TTC549 (cell line): ENCODE results near the gene SENP5.

Experiments
- FAIRE-seq: peaks from 2 replicates; lab custom pipeline; 2012; peaks lifted over from hg19 to GRCh38; lab: Jason Lieb, UNC

Gene SENP5

DNA sequence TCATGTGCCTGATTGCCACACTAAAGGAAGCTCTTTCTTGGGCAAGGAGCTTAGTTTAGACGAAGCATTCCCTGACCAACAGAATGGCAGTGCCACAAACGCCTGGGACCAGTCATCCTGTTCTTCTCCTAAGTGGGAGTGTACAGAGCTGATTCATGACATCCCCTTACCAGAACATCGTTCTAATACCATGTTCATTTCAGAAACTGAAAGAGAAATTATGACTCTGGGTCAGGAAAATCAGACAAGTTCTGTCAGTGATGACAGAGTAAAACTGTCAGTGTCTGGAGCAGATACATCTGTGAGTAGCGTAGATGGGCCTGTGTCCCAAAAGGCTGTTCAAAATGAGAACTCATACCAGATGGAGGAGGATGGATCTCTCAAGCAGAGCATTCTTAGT is 18.4 kb downstream of the SENP5 start:
- no peak for FAIRE-seq

DNA sequence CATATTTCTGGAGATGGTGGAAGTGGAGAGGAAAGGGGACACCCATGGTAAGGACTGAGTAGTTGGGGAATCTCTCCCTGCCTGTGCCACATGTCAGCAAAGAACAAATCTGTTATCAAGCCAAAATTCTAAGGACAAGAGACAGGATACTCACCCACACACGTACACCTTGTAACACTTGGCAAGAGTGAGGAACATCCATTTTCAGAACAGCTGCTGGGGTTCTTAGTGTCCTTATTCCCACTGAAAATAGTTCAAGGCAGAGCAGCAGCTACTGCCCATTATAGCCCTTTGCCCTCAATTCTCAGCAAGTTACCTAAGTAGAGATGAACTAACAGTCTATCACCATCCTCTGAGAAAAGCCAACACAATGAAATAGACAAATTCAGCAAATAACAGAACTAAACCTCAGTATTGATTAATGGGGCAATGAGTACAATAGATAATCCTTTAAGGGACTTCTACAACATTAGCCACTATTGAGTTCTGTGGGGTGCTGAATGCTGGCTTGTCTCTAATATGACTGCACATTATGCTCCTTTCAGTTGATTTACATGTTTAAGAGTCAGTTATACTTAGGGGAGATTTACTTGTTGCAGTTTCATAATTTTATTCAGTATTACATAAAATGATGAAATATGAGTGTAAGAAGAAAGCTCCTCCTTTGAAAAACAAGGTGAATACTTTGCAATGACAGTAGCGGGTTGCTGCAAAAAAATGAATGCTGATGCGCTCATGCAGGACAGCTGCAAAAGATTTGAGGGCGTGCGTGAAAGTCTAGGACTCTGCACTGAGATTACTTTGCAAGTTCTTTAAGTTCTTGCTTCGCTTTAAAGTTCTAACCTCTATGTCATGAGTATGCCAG is 22.4 kb downstream of the SENP5 start:
- no peak for FAIRE-seq

GRCh38 chr3:196894557-196895295 is 27.0 kb downstream of the SENP5 start:
- FAIRE-seq: no peak

DNA sequence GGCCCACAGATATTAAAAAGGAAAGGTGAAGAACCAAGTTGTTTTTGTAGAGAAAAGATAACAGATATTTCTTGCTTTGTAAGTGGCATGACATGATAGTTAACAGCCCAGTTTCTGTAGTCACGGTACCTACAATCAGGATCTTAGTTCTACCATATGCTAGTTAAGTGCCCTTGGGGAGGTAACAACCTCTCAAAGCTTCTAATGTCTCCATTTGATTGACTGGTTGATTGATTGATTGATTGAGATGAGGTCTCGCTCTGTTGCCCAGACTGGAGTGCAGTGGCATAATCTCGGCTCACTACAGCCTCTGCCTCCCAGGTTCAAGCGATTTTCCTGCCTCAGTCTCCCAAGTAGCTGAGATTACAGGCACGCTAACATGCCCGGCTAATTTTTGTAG is 28.5 kb downstream of the SENP5 start:
- no peak for FAIRE-seq

DNA sequence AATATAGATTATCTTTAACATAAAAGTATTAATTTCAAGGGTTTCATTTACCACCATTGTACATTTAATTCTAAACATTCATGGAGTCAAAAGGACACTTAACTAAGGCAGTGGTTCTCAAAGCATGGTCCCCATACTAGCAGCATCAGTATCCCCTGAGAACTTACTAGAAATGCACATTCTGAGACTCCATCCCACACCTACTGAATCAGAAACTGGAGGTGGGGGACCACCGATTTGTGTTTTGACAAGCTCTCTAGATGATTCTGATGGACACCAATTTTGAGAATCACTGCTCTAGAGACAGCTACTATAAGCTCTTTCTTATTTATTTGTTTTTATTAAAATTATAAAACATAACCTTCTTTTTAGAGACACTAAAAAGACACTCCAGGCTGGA is 34.0 kb downstream of the SENP5 start:
- FAIRE-seq: no peak

GRCh38 chr3:196902296-196902695 is 34.6 kb downstream of the SENP5 start:
- FAIRE-seq: no peak

GRCh38 chr3:196903740-196904139 is 36.0 kb downstream of the SENP5 start:
- FAIRE-seq: no peak

DNA sequence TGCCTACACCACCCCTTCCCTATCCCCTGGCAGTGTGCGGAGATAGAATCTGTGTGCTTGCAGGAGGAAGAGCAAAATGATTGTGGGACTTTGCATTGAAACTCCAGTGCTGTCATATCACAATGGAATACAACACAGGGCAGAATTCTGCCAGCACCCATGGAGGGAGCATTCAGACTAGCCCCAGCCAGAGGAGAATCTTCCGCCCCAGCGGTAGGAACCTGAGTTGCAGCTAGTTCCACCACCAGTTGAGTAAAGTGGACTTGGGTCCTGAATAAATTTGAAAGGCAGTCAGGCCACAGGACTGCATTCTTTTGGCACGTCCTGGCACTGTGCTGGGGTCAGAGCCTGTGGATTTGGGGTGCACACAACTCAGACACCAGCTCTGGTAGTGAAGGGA is 47.1 kb downstream of the SENP5 start:
- FAIRE-seq: no peak

- no peak for FAIRE-seq
Observed at GRCh38 chr3:196915375-196915774, 47.7 kb downstream of the SENP5 start.

GRCh38 chr3:196916221-196916620 is 48.5 kb downstream of the SENP5 start:
- no peak for FAIRE-seq

- FAIRE-seq: no peak
Observed at GRCh38 chr3:196916995-196917394, 49.3 kb downstream of the SENP5 start.

DNA sequence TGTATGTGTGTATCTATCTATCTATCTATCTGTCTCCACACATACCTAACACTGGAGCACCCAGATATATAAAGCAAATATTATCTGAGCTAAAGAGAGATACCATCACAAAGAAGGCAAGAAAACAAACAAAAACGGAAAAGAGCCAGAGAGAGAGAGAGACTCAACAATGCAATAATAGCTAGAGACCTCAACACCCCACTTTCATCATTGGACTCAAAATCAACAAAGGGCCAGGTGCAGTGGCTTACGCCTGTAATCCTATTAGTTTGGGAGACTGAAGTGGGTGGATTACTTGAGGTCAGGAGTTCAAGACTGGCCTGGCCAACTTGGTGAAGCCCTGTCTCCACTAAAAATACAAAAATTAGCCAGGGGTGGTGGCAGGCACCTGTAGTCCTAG is 51.2 kb downstream of the SENP5 start:
- FAIRE-seq: no peak

- FAIRE-seq: no peak
Observed at GRCh38 chr3:196920733-196921132, 53.0 kb downstream of the SENP5 start.

DNA sequence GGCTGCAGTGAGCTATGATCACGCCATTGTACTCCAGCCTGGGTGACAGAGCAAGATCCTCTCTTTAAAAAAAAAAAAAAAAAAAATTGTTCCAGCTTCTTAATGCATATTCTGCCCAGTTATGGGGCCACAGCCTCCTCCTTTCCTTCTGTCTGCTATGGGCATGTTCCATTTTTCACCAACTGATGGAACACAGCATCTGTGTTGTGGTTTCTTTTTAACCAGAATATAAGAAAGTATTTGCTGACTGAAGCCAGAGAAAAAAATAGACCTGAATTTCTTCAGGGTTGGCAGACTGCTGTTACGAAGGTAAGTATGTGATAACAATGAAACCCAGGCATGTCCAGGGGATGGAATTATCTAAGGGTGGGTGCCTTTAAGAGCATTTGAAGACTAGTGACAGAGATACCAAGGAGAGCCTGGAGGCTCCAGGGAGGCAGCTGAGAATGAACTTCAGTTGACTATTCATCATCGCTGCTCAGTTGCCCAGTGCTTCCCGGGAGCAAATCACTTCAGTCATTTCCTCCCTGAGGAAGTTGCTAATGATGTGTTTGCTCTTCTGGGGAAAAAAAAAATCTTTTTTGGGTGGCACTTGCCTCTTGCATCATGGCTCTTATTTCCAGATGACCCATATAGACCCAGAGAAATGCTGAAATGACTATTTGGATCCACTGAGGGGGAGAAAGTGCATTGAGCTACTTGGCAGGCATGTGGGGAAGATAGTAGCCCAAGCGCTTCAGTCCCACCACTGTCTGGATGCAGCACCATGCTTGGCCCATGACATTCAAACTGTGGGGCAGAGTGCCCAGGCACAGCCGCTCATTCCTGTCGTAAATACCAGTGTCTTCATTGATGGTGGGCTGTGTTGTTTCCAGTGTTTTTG is 60.1 kb downstream of the SENP5 start:
- FAIRE-seq: no peak

DNA sequence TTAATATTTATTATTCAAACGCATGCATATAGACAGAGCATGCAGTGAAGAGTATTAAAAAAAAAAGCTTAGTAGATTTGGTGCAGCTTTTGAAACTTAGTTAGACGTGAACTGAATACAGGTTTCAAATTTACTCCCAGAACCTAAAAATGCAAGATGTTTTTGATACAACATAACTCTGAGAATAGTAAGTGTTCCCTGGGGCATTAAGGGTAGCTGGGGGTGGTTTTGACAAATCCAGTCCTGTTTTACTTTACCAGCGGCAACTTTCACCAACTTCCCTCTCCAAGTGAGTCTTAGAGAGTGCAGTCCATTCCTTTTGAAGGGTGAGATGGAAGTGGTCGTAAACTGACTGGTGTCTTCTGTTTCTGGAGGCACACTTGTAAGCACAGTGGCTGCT is 63.4 kb downstream of the SENP5 start:
- FAIRE-seq: no peak

GRCh38 chr3:196931828-196932587 is 64.3 kb downstream of the SENP5 start:
- FAIRE-seq: no peak

GRCh38 chr3:196932600-196932999 is 64.9 kb downstream of the SENP5 start:
- FAIRE-seq: no peak

DNA sequence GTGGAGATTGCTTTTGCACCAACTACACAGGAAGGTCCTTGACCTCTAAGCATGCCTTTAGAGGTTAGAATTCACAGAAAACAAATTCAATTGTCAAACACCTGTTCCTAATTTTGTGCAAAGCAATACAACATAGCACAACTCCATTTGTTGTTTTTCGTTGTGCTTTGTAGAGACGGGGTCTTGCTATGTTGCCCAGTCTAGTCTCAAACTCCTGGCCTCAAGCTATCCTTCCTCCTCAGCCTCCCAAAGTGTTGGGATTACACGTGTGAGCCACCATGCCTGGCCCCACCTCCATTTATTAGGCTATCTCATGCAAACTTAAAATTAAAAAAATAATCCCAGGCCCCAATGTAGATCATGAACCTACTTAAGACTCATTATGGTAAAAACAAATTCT is 68.6 kb downstream of the SENP5 start:
- FAIRE-seq: no peak

- no peak for FAIRE-seq
Observed at GRCh38 chr3:196938124-196938523, 70.4 kb downstream of the SENP5 start.

DNA sequence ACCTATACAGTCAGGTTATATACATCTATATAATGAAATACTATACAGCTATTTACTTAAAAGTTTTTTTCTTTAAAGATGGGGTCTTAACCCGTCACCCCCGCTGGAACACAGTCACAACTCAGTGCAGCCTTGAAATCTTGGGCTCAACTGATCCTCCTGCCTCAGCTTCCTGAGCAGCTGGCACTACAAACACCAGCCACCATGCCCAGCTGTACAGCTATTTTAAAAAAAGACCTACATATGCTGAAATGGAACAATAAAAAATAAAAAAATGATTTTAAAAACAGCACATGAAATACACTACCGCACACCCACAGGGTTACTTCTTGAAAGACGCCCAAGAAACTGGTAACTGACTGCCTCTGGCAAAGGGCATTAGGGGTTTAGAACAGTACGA is 70.9 kb downstream of the SENP5 start:
- no peak for FAIRE-seq

- FAIRE-seq: no peak
Observed at GRCh38 chr3:196941729-196942225, 74.1 kb downstream of the SENP5 start.
